Neural progenitor cell (in vitro differentiated cells): Measurements from ENCODE around the gene NAGA. TPM values are rescaled to one million over a fixed set of nuclear protein-coding genes. Genes with fewer than 3 reads are reported as not detected.
"Not testable (repeated sequence)": the region's sequence is repeated elsewhere in the genome, so short reads cannot be mapped to it uniquely, and the experiment has no call there.

Experiments
- DNase-seq: peaks from one replicate; pipeline ENCODE4 v3.0.0-alpha.2; 2016; ENCODE audit warnings: low spot score
- H2AFZ ChIP-seq: fragments of 200-600 bp; sonication (generic); replicated peaks from 2 replicates; pipeline ENCODE4 v1.6.1; 2016; ENCODE audit warnings: antibody characterized with exemption
- H3F3A ChIP-seq: fragments of 200-600 bp; sonication (generic); 2 replicates; pipeline ENCODE4 v1.6.1; 2016; ENCODE audit warnings: antibody characterized with exemption, low read depth
- H3K27ac ChIP-seq: fragments of 200-600 bp; sonication (generic); 2 replicates; pipeline ENCODE4 v1.5.1; 2016; ENCODE audit warnings: mild to moderate bottlenecking
- H3K27me3 ChIP-seq: fragments of 200-600 bp; sonication (generic); 2 replicates; pipeline ENCODE4 v1.6.1; 2016; ENCODE audit warnings: mild to moderate bottlenecking, moderate library complexity
- H3K36me3 ChIP-seq: fragments of 200-600 bp; sonication (generic); 2 replicates; pipeline ENCODE4 v1.5.1; 2016
- H3K4me1 ChIP-seq: fragments of 200-600 bp; sonication (generic); 2 replicates; pipeline ENCODE4 v1.6.1; 2016; ENCODE audit warnings: mixed run types
- H3K4me2 ChIP-seq: fragments of 200-600 bp; sonication (generic); 2 replicates; pipeline ENCODE4 v1.6.1; 2016
- H3K4me3 ChIP-seq: fragments of 200-600 bp; sonication (generic); 2 replicates; pipeline ENCODE4 v1.5.1; 2016
- H3K79me2 ChIP-seq: fragments of 200-600 bp; sonication (generic); 2 replicates; pipeline ENCODE4 v1.6.1; 2016; ENCODE audit warnings: low read depth
- H3K9ac ChIP-seq: fragments of 200-600 bp; sonication (generic); 2 replicates; pipeline ENCODE4 v1.6.1; 2016
- H3K9me3 ChIP-seq: fragments of 200-600 bp; sonication (generic); 2 replicates; pipeline ENCODE4 v1.5.1; 2016; ENCODE audit warnings: low read depth
- H4K20me1 ChIP-seq: fragments of 200-600 bp; sonication (generic); 2 replicates; pipeline ENCODE4 v1.6.1; 2016; ENCODE audit warnings: low read depth
- H3K27ac Mint-ChIP-seq: 3 replicates; pipeline ENCODE4 v1.8.0; 2021; ENCODE audit warnings: mixed read lengths
- H3K27me3 Mint-ChIP-seq: 2 replicates; pipeline ENCODE4 v1.8.0; 2022; ENCODE audit warnings: low read depth, mild to moderate bottlenecking, inconsistent platforms, moderate library complexity, mixed read lengths; ENCODE audit not compliant: insufficient read depth
- H3K36me3 Mint-ChIP-seq: 3 replicates; pipeline ENCODE4 v1.8.0; 2021; ENCODE audit warnings: mixed read lengths
- H3K4me1 Mint-ChIP-seq: 3 replicates; pipeline ENCODE4 v1.8.0; 2021; ENCODE audit warnings: mixed read lengths
- H3K4me3 Mint-ChIP-seq: 3 replicates; pipeline ENCODE4 v1.8.0; 2021; ENCODE audit warnings: mild to moderate bottlenecking, moderate library complexity, mixed read lengths
- H3K9me3 Mint-ChIP-seq: 3 replicates; pipeline ENCODE4 v1.8.0; 2020; ENCODE audit warnings: mixed read lengths
- CTCF ChIP-seq: fragments of 200-600 bp; sonication (generic); IDR thresholded peaks from 2 replicates; pipeline ENCODE4 v1.5.1; 2017; ENCODE audit warnings: antibody characterized with exemption, mild to moderate bottlenecking
- EZH2 ChIP-seq: fragments of 200-600 bp; sonication (generic); IDR thresholded peaks from 2 replicates; pipeline ENCODE4 v1.6.1; 2017; ENCODE audit warnings: antibody characterized with exemption, mild to moderate bottlenecking, moderate library complexity
- EZH2phosphoT487 ChIP-seq: fragments of 200-600 bp; sonication (generic); IDR thresholded peaks from 2 replicates; pipeline ENCODE4 v1.6.1; 2017; ENCODE audit warnings: antibody characterized with exemption
- total RNA-seq: library from RNA; depleted of rRNA; stranded (reverse); fragments of >200 nt; gene quantifications from 2 replicates; pipeline ENCODE4 v1.2.3, GENCODE V29; 2015; ENCODE audit warnings: low replicate concordance

NAGA gene
- total RNA-seq, 1 donor from 2014 or later: 14.9 TPM

GRCh38 chr22:42074132-42074811 is 3.7 kb upstream of the NAGA start, which contains the start of gene PHETA2:
TSS of gene PHETA2 (plus strand) at chr22:42074248. CDS start at chr22:42077294, 3,046 bp downstream.
- Histone ChIP-seq H3K9me3 (no peaks in the 10 kb centered on the region), H2AFZ (peak within 1 kb of the TSS; percentile 71), H3K79me2 (peaks cover 4% of the 10 kb centered on the region), H3K4me3 (peak within 1 kb of the TSS; percentile 29), H3K4me2 (peak within 1 kb of the TSS; percentile 57), H3F3A (peaks cover 21% of the 10 kb centered on the region), H3K27me3 (peaks cover 14% of the 10 kb centered on the region), H4K20me1 (peaks cover 5% of the 10 kb centered on the region), H3K4me1 (peaks cover 9% of the 10 kb centered on the region), H3K9ac (no peak within 1 kb of the TSS), H3K27ac (no peak within 1 kb of the TSS), H3K36me3 (no peaks in the 10 kb centered on the region)
- Mint-ChIP-seq H3K4me1 (peaks cover 36% of the 10 kb centered on the region), H3K27ac (peak within 1 kb of the TSS; percentile 30), H3K4me3 (peak within 1 kb of the TSS; percentile 46), H3K36me3 (no peaks in the 10 kb centered on the region), H3K27me3 (peaks cover 12% of the 10 kb centered on the region), H3K9me3 (peaks cover 3% of the 10 kb centered on the region)
- peak; percentile 32 for DNase-seq
- TF ChIP-seq EZH2 (no peak), CTCF (peak; percentile 18)

GRCh38 chr22:42073621-42074041 is 3.0 kb upstream of the NAGA start:
- peaks cover 19% of the 10 kb centered on the region for H3F3A ChIP-seq
- H3K4me3 Mint-ChIP-seq: no peak overlapping the region
- H3K4me2 ChIP-seq: no peak overlapping the region
- H3K27me3 Mint-ChIP-seq: peaks cover 10% of the 10 kb centered on the region
- no peak overlapping the region for H3K9ac ChIP-seq
- peak overlapping the region; percentile 71 for H2AFZ ChIP-seq
- H3K36me3 ChIP-seq: no peaks in the 10 kb centered on the region
- H3K9me3 ChIP-seq: no peaks in the 10 kb centered on the region
- H3K4me1 ChIP-seq: peaks cover 9% of the 10 kb centered on the region
- H3K4me1 Mint-ChIP-seq: peaks cover 32% of the 10 kb centered on the region
- no peak for DNase-seq
- TF ChIP-seq EZH2 (no peak), CTCF (no peak), EZH2phosphoT487 (no peak)
- H3K27ac Mint-ChIP-seq: no peak overlapping the region
- H3K36me3 Mint-ChIP-seq: no peaks in the 10 kb centered on the region
- H3K79me2 ChIP-seq: peaks cover 4% of the 10 kb centered on the region
- H3K9me3 Mint-ChIP-seq: peaks cover 3% of the 10 kb centered on the region
- no peak overlapping the region for H3K27ac ChIP-seq
- H4K20me1 ChIP-seq: peaks cover 5% of the 10 kb centered on the region
- H3K4me3 ChIP-seq: no peak overlapping the region
- peaks cover 14% of the 10 kb centered on the region for H3K27me3 ChIP-seq

- H3K4me2 ChIP-seq: no peak overlapping the region
- Mint-ChIP-seq H3K36me3 (peaks cover 2% of the 10 kb centered on the region), H3K9me3 (peaks cover 3% of the 10 kb centered on the region), H3K27ac (no peak overlapping the region), H3K4me1 (peaks cover 32% of the 10 kb centered on the region), H3K27me3 (peaks cover 7% of the 10 kb centered on the region), H3K4me3 (peak overlapping the region; percentile 46)
- H3K79me2 ChIP-seq: peaks cover 4% of the 10 kb centered on the region
- H4K20me1 ChIP-seq: peaks cover 5% of the 10 kb centered on the region
- no peak for DNase-seq
- H3F3A ChIP-seq: peaks cover 16% of the 10 kb centered on the region
- H3K9me3 ChIP-seq: no peaks in the 10 kb centered on the region
- H3K27me3 ChIP-seq: peaks cover 14% of the 10 kb centered on the region
- H3K27ac ChIP-seq: no peak overlapping the region
- no peaks in the 10 kb centered on the region for H3K36me3 ChIP-seq
- no peak for TF ChIP-seq CTCF
- TF ChIP-seq EZH2phosphoT487: no peak
- TF ChIP-seq EZH2: no peak
- no peak overlapping the region for H3K9ac ChIP-seq
- no peak overlapping the region for H3K4me3 ChIP-seq
- no peak overlapping the region for H2AFZ ChIP-seq
- peaks cover 9% of the 10 kb centered on the region for H3K4me1 ChIP-seq
Measured at GRCh38 chr22:42072606-42073330, 2.2 kb upstream of the NAGA start.

GRCh38 chr22:42071508-42071907 is 896 bp upstream of the NAGA start:
- peaks cover 32% of the 10 kb centered on the region for H3K4me1 Mint-ChIP-seq
- Histone ChIP-seq H3K4me2 (peak overlapping the region; percentile 94), H3K27me3 (peaks cover 14% of the 10 kb centered on the region), H3F3A (peaks cover 16% of the 10 kb centered on the region), H3K4me3 (peak overlapping the region; percentile 59)
- not testable (repeated sequence) for H3K4me1 ChIP-seq, H3K9me3 Mint-ChIP-seq, H3K9me3 ChIP-seq, H3K79me2 ChIP-seq, H3K36me3 Mint-ChIP-seq, H3K36me3 ChIP-seq, H3K27ac ChIP-seq, H3K27me3 Mint-ChIP-seq, H3K27ac Mint-ChIP-seq, H4K20me1 ChIP-seq, H2AFZ ChIP-seq, DNase-seq, H3K9ac ChIP-seq
- peak overlapping the region; percentile 93 for H3K4me3 Mint-ChIP-seq
